A549 (cell line): ENCODE measurements around the gene MBOAT2. TPM values are rescaled to one million over a fixed set of nuclear protein-coding genes. Genes with fewer than 3 reads are reported as not detected.

Experiments
- ATAC-seq, 2 experiments: fragments of 200-7000 bp in 1 of 2; fragments of >200 bp in 1 of 2; cut with Nextera tagmentation in 1 of 2; cut with Tn5 transposase in 1 of 2; 3 replicates each; pipeline versions ENCODE4 v1.8.0 to v1.9.1; 2018 to 2020; ENCODE audit warnings: mild to moderate bottlenecking in 1 of 2, moderate library complexity in 1 of 2
- CTCF ChIA-PET: fragments of 300-600 bp; sonication (Branson Sonifier 250); formaldehyde crosslinking; extraction: SDS; loops from one replicate; lab custom pipeline; 2021; ENCODE audit warnings: antibody characterized with exemption, inconsistent platforms; lab: Yijun Ruan, JAX
- POLR2A ChIA-PET: fragments of 350-600 bp; formaldehyde crosslinking; extraction: SDS; loops from one replicate; lab custom pipeline; 2021; ENCODE audit warnings: antibody characterized with exemption, inconsistent platforms; lab: Yijun Ruan, JAX
- DNase-seq, 2 experiments: peaks; one replicate each; pipeline versions ENCODE4 v3.0.0 to v3.0.0-alpha.2; 2011 to 2016; ENCODE audit warnings: low read depth in 1 of 2, low spot score in 1 of 2
- FAIRE-seq: peaks from 2 replicates; lab custom pipeline; 2011; peaks lifted over from hg19 to GRCh38; lab: Jason Lieb, UNC
- H3K27ac ChIP-seq, 2 experiments: fragments of >200 bp; sonication (Bioruptor Twin); formaldehyde crosslinking; 3 replicates each; pipeline ENCODE4 v1.5.1; 2016 to 2017
- H3K4me1 ChIP-seq: fragments of >200 bp; sonication (Bioruptor Twin); formaldehyde crosslinking; 3 replicates; pipeline ENCODE4 v1.6.1; 2016
- H3K4me2 ChIP-seq: fragments of >200 bp; sonication (Bioruptor Twin); formaldehyde crosslinking; 3 replicates; pipeline ENCODE4 v1.6.1; 2016
- H3K4me3 ChIP-seq: fragments of >200 bp; sonication (Bioruptor Twin); formaldehyde crosslinking; 3 replicates; pipeline ENCODE4 v1.5.1; 2016
- H3K9me3 ChIP-seq: fragments of >200 bp; sonication (Bioruptor Twin); formaldehyde crosslinking; 3 replicates; pipeline ENCODE4 v1.6.1; 2016
- CBX8 ChIP-seq: fragments of 200-600 bp; sonication (generic); IDR thresholded peaks from 2 replicates; pipeline ENCODE4 v1.6.1; 2016
- CEBPB ChIP-seq, 2 experiments: fragments of >200 bp in 1 of 2; sonication (Bioruptor Twin) in 1 of 2; formaldehyde crosslinking in 1 of 2; IDR thresholded peaks; 2 replicates each; pipeline ENCODE4 v1.6.1; 2012 to 2016
- CHD2 ChIP-seq: fragments of 150-350 bp; IDR thresholded peaks from 2 replicates; pipeline ENCODE4 v1.6.1; 2014; ENCODE audit warnings: low read length; ENCODE audit not compliant: partially characterized antibody
- EHMT2 ChIP-seq: fragments of 200-600 bp; sonication (generic); IDR thresholded peaks from 2 replicates; pipeline ENCODE4 v1.6.1; 2016; ENCODE audit warnings: antibody characterized with exemption, low read depth, mild to moderate bottlenecking, moderate library complexity
- GATA3 ChIP-seq: IDR thresholded peaks from 2 replicates; pipeline ENCODE4 v1.6.1; 2012; ENCODE audit warnings: borderline replicate concordance
- HOXA7 ChIP-seq: fragments of 250-450 bp; sonication (Bioruptor Pico); IDR thresholded peaks from 2 replicates; pipeline ENCODE4 v1.5.0; 2020; ENCODE audit warnings: mild to moderate bottlenecking, moderate library complexity
- JUN ChIP-seq, 2 experiments: fragments of >200 bp; sonication (Bioruptor Twin); formaldehyde crosslinking; IDR thresholded peaks; 2 replicates in 1 of 2; 3 replicates in 1 of 2; pipeline ENCODE4 v1.6.1; 2016 to 2017
- MAFK ChIP-seq: fragments of 450-650 bp; IDR thresholded peaks from 2 replicates; pipeline ENCODE4 v1.6.1; 2014; ENCODE audit not compliant: partially characterized antibody
- RAD21 ChIP-seq, 2 experiments: fragments of >200 bp in 1 of 2; sonication (Bioruptor Twin) in 1 of 2; formaldehyde crosslinking in 1 of 2; IDR thresholded peaks in 1 of 2; conservative IDR thresholded peaks in 1 of 2; 2 replicates in 1 of 2; 3 replicates in 1 of 2; pipeline ENCODE4 v1.6.1; 2012 to 2018; ENCODE audit warnings: inconsistent platforms in 1 of 2
- RCOR1 ChIP-seq: fragments of 150-350 bp; IDR thresholded peaks from 2 replicates; pipeline ENCODE4 v1.6.1; 2014; ENCODE audit warnings: antibody characterized with exemption, low read length, low read depth
- RFX5 ChIP-seq: fragments of 450-650 bp; IDR thresholded peaks from 2 replicates; pipeline ENCODE4 v1.7.1; 2014; ENCODE audit warnings: antibody characterized with exemption, mild to moderate bottlenecking, moderate library complexity
- RNF2 ChIP-seq: fragments of 200-600 bp; sonication (generic); IDR thresholded peaks from 2 replicates; pipeline ENCODE4 v1.6.1; 2016; ENCODE audit warnings: low read depth, mild to moderate bottlenecking, antibody characterized with exemption, moderate library complexity, borderline replicate concordance
- ZC3H11A ChIP-seq: fragments of 450-650 bp; IDR thresholded peaks from 2 replicates; pipeline ENCODE4 v1.6.1; 2014; ENCODE audit warnings: antibody characterized with exemption, mild to moderate bottlenecking
- ZNF302 ChIP-seq: fragments of 250-450 bp; sonication (Bioruptor Pico); IDR thresholded peaks from 2 replicates; pipeline ENCODE4 v1.9.0; 2021; ENCODE audit warnings: inconsistent platforms, mild to moderate bottlenecking, moderate library complexity
- ZSCAN20 ChIP-seq: fragments of 250-450 bp; sonication (Bioruptor Pico); IDR thresholded peaks from 2 replicates; pipeline ENCODE4 v1.8.0; 2022; ENCODE audit warnings: mild to moderate bottlenecking, moderate library complexity
- WGBS: methylation state at CpG from one replicate; pipeline ENCODE4 v1.1.6; 2017; ENCODE audit errors: missing lambda C conversion rate; 5-methylcytosine and 5-hydroxymethylcytosine counted together
- polyA plus RNA-seq, 4 experiments: library from polyadenylated mRNA; depleted of rRNA in 3 of 4; stranded (reverse); fragments of >200 nt; fragmentation: RNase III in 1 of 4; extraction: RNeasy Plus Mini Kit Qiagen cat#74134 plus additional on column Dnase treatment in 1 of 4; gene quantifications; 2 replicates in 3 of 4; 3 replicates in 1 of 4; pipeline ENCODE4 v1.2.3, GENCODE V29; 2011 to 2017
- TF ChIP-seq, protein P1 (sequence below): fragments of 450-650 bp; IDR thresholded peaks from 2 replicates; pipeline ENCODE4 v1.6.1; 2014; ENCODE audit warnings: antibody characterized with exemption
- TF ChIP-seq, protein P2 (sequence below): IDR thresholded peaks from 2 replicates; pipeline ENCODE4 v1.6.1; 2012; ENCODE audit warnings: low read depth, borderline replicate concordance
- TF ChIP-seq, protein P3 (sequence below): fragments of 250-450 bp; sonication (Bioruptor Pico); IDR thresholded peaks from 2 replicates; pipeline ENCODE4 v1.5.0; 2020; ENCODE audit warnings: low read depth, mild to moderate bottlenecking, moderate library complexity
- TF ChIP-seq, protein P4 (sequence below): fragments of 250-450 bp; sonication (Bioruptor Pico); IDR thresholded peaks from 2 replicates; pipeline ENCODE4 v1.5.0; 2021; ENCODE audit warnings: mild to moderate bottlenecking, moderate library complexity, borderline replicate concordance
- TF ChIP-seq, protein P5 (sequence below): fragments of 200-600 bp; sonication (generic); IDR thresholded peaks from 2 replicates; pipeline ENCODE4 v1.6.1; 2016; ENCODE audit warnings: antibody characterized with exemption, mild to moderate bottlenecking, moderate library complexity

The MBOAT2 gene
- polyA plus RNA-seq, 2 of the 4 experiments (the other 2 are of a cell fraction) = 33.1 to 33.3 TPM

DNA sequence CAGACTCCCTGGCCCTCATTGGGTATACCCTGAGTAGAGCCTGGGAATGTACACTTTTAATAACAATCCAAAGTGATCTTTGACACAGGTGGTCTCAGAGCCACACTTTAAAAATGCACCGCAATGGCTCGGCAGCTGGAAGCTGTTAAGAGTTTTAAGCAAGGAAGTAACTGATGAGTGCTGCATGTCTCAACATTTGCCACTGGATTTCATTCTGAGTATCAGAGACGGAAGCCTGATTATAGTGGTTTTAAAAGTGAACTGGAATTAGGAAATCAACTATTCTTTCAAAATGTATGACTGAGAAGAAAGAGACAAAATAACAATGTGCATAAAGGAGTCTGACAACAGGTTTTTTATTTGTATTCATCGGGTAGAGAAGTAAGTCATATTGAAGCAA is 7.5 kb downstream of the MBOAT2 start:
- ChIA-PET CTCF (interaction anchor here (1.3 kb wide), 1 partner anchor 144 kb away, joined by 5 read pairs; no protein-coding TSS in a partner anchor), POLR2A (no interaction called here)
- FAIRE-seq (no peak), ATAC-seq (no peak), DNase-seq (no peak)
- 93% methylated on average over 4 of the region's 4 CpGs for WGBS
- H3K9me3 ChIP-seq = no peaks in the 10 kb centered on the region
- peaks cover 17% of the 10 kb centered on the region; the same call in 2 of the 3 replicates for H3K4me1 ChIP-seq
- H3K4me2 ChIP-seq = no peak overlapping the region
- no peak overlapping the region for H3K4me3 ChIP-seq
- H3K27ac ChIP-seq = no peak overlapping the region
- TF ChIP-seq CEBPB (IDR thresholded peaks at IDR 0.05) = no peak
- no peak for TF ChIP-seq ZC3H11A
- TF ChIP-seq CHD2 = no peak
- TF ChIP-seq MAFK = no peak
- no peak for TF ChIP-seq JUN (IDR thresholded peaks at IDR 0.05)
- no peak for TF ChIP-seq CBX8
- TF ChIP-seq RCOR1 = no peak
- no peak for TF ChIP-seq GATA3
- TF ChIP-seq ZSCAN20 = no peak
- TF ChIP-seq, protein P1, sequence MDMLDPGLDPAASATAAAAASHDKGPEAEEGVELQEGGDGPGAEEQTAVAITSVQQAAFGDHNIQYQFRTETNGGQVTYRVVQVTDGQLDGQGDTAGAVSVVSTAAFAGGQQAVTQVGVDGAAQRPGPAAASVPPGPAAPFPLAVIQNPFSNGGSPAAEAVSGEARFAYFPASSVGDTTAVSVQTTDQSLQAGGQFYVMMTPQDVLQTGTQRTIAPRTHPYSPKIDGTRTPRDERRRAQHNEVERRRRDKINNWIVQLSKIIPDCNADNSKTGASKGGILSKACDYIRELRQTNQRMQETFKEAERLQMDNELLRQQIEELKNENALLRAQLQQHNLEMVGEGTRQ = no peak
- no peak for TF ChIP-seq ZNF302 (CRISPR knock-in tag)
- no peak for TF ChIP-seq EHMT2
- no peak for TF ChIP-seq RAD21 (conservative IDR thresholded peaks at IDR 0.05 in 1 of 2, IDR thresholded peaks at IDR 0.05 in 1 of 2)
- TF ChIP-seq HOXA7 (CRISPR knock-in tag) = no peak
- TF ChIP-seq, protein P2, sequence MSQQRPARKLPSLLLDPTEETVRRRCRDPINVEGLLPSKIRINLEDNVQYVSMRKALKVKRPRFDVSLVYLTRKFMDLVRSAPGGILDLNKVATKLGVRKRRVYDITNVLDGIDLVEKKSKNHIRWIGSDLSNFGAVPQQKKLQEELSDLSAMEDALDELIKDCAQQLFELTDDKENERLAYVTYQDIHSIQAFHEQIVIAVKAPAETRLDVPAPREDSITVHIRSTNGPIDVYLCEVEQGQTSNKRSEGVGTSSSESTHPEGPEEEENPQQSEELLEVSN = no peak
- TF ChIP-seq RNF2 = no peak
- TF ChIP-seq, protein P3, sequence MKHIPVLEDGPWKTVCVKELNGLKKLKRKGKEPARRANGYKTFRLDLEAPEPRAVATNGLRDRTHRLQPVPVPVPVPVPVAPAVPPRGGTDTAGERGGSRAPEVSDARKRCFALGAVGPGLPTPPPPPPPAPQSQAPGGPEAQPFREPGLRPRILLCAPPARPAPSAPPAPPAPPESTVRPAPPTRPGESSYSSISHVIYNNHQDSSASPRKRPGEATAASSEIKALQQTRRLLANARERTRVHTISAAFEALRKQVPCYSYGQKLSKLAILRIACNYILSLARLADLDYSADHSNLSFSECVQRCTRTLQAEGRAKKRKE (CRISPR knock-in tag) = no peak
- TF ChIP-seq, protein P4, sequence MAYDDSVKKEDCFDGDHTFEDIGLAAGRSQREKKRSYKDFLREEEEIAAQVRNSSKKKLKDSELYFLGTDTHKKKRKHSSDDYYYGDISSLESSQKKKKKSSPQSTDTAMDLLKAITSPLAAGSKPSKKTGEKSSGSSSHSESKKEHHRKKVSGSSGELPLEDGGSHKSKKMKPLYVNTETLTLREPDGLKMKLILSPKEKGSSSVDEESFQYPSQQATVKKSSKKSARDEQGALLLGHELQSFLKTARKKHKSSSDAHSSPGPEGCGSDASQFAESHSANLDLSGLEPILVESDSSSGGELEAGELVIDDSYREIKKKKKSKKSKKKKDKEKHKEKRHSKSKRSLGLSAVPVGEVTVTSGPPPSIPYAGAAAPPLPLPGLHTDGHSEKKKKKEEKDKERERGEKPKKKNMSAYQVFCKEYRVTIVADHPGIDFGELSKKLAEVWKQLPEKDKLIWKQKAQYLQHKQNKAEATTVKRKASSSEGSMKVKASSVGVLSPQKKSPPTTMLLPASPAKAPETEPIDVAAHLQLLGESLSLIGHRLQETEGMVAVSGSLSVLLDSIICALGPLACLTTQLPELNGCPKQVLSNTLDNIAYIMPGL (CRISPR knock-in tag) = no peak
- no peak for TF ChIP-seq RFX5
- TF ChIP-seq, protein P5, sequence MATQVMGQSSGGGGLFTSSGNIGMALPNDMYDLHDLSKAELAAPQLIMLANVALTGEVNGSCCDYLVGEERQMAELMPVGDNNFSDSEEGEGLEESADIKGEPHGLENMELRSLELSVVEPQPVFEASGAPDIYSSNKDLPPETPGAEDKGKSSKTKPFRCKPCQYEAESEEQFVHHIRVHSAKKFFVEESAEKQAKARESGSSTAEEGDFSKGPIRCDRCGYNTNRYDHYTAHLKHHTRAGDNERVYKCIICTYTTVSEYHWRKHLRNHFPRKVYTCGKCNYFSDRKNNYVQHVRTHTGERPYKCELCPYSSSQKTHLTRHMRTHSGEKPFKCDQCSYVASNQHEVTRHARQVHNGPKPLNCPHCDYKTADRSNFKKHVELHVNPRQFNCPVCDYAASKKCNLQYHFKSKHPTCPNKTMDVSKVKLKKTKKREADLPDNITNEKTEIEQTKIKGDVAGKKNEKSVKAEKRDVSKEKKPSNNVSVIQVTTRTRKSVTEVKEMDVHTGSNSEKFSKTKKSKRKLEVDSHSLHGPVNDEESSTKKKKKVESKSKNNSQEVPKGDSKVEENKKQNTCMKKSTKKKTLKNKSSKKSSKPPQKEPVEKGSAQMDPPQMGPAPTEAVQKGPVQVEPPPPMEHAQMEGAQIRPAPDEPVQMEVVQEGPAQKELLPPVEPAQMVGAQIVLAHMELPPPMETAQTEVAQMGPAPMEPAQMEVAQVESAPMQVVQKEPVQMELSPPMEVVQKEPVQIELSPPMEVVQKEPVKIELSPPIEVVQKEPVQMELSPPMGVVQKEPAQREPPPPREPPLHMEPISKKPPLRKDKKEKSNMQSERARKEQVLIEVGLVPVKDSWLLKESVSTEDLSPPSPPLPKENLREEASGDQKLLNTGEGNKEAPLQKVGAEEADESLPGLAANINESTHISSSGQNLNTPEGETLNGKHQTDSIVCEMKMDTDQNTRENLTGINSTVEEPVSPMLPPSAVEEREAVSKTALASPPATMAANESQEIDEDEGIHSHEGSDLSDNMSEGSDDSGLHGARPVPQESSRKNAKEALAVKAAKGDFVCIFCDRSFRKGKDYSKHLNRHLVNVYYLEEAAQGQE = no peak
